Measurements from ENCODE around the gene CCDC92B. TPM values are rescaled to one million over a fixed set of nuclear protein-coding genes. Genes with fewer than 3 reads are reported as not detected.
"Not testable (repeated sequence)": the region's sequence is repeated elsewhere in the genome, so short reads cannot be mapped to it uniquely, and the experiment has no call there.

The CCDC92B gene
- total RNA-seq, 2 experiments from 2014 or later = 0.08 to 0.09 TPM

- no peak for DNase-seq
These were observed 58.2 kb downstream of the CCDC92B start for GRCh38 chr17:2691069-2691871.

GRCh38 chr17:2690165-2691068 is 59.0 kb downstream of the CCDC92B start:
- POLR2A ChIA-PET = no interaction called here
- no peaks in the 10 kb centered on the region for H3K27me3 Mint-ChIP-seq
- no peaks in the 10 kb centered on the region for H3K36me3 Mint-ChIP-seq
- H3K27ac Mint-ChIP-seq = no peak overlapping the region
- no peak for DNase-seq
- no peaks in the 10 kb centered on the region for H3K4me1 Mint-ChIP-seq
- no peak overlapping the region for H3K4me3 Mint-ChIP-seq
- ATAC-seq (ENCODE audit: low read depth) = no peak
- no peaks in the 10 kb centered on the region for H3K9me3 Mint-ChIP-seq

More at GRCh38 chr17:2691069-2691871, 58.2 kb downstream of the CCDC92B start:
- no peaks in the 10 kb centered on the region for H3K4me1 Mint-ChIP-seq
- POLR2A ChIA-PET = no interaction called here
- ATAC-seq (ENCODE audit: low read depth) = no peak
- no peak overlapping the region for H3K4me3 Mint-ChIP-seq
- H3K27ac Mint-ChIP-seq = no peak overlapping the region
- H3K9me3 Mint-ChIP-seq = no peaks in the 10 kb centered on the region
- no peaks in the 10 kb centered on the region for H3K36me3 Mint-ChIP-seq
- H3K27me3 Mint-ChIP-seq = no peaks in the 10 kb centered on the region

- Mint-ChIP-seq H3K27ac (no peak overlapping the region), H3K4me3 (no peak overlapping the region)
- POLR2A ChIA-PET = no interaction called here
These were observed 59.9 kb downstream of the CCDC92B start for GRCh38 chr17:2689411-2690164.

GRCh38 chr17:2688351-2689342 is 60.8 kb downstream of the CCDC92B start:
- peaks cover 4% of the 10 kb centered on the region for H3K36me3 Mint-ChIP-seq
- no peak overlapping the region for H3K27ac Mint-ChIP-seq
- no peaks in the 10 kb centered on the region for H3K4me1 Mint-ChIP-seq
- no peaks in the 10 kb centered on the region for H3K9me3 Mint-ChIP-seq
- no peak for ATAC-seq (ENCODE audit: low read depth)
- no peak overlapping the region for H3K4me3 Mint-ChIP-seq
- H3K27me3 Mint-ChIP-seq = no peaks in the 10 kb centered on the region
- no peak for DNase-seq
- POLR2A ChIA-PET = interaction anchor here (0.6 kb wide), 1 partner anchor 141 kb away, joined by 5 read pairs; no protein-coding TSS in a partner anchor

More at GRCh38 chr17:2689411-2690164, 59.9 kb downstream of the CCDC92B start:
- H3K9me3 Mint-ChIP-seq = no peaks in the 10 kb centered on the region
- no peak for DNase-seq
- ATAC-seq (ENCODE audit: low read depth) = no peak
- H3K27me3 Mint-ChIP-seq = no peaks in the 10 kb centered on the region
- H3K36me3 Mint-ChIP-seq = no peaks in the 10 kb centered on the region
- no peaks in the 10 kb centered on the region for H3K4me1 Mint-ChIP-seq

- no peak for DNase-seq
- Mint-ChIP-seq H3K27me3 (no peaks in the 10 kb centered on the region), H3K4me3 (no peak overlapping the region), H3K4me1 (no peaks in the 10 kb centered on the region), H3K36me3 (peaks cover 7% of the 10 kb centered on the region), H3K27ac (peak overlapping the region; percentile 34), H3K9me3 (no peaks in the 10 kb centered on the region)
- POLR2A ChIA-PET = interaction anchor here (1.1 kb wide), 1 partner anchor 23 kb away, joined by 3 read pairs; no protein-coding TSS in a partner anchor
- ATAC-seq (ENCODE audit: low read depth) = no peak
These were observed 62.4 kb downstream of the CCDC92B start for GRCh38 chr17:2687074-2687418.

- H3K27ac Mint-ChIP-seq = no peak overlapping the region
- ATAC-seq (ENCODE audit: low read depth) (no peak), DNase-seq (no peak)
- no peaks in the 10 kb centered on the region for H3K9me3 Mint-ChIP-seq
- no peak overlapping the region for H3K4me3 Mint-ChIP-seq
- no peaks in the 10 kb centered on the region for H3K4me1 Mint-ChIP-seq
- no peaks in the 10 kb centered on the region for H3K27me3 Mint-ChIP-seq
- H3K36me3 Mint-ChIP-seq = peaks cover 7% of the 10 kb centered on the region
- POLR2A ChIA-PET = no interaction called here
These were observed 63.8 kb downstream of the CCDC92B start for GRCh38 chr17:2685696-2686095.

GRCh38 chr17:2684549-2684948 is 64.9 kb downstream of the CCDC92B start:
- no peak for DNase-seq
- Mint-ChIP-seq H3K36me3 (peaks cover 15% of the 10 kb centered on the region), H3K27ac (no peak overlapping the region), H3K27me3 (no peaks in the 10 kb centered on the region), H3K4me3 (no peak overlapping the region), H3K9me3 (no peaks in the 10 kb centered on the region), H3K4me1 (no peaks in the 10 kb centered on the region)
- POLR2A ChIA-PET = no interaction called here
- no peak for ATAC-seq (ENCODE audit: low read depth)

GRCh38 chr17:2683912-2684311 is 65.5 kb downstream of the CCDC92B start:
- H3K4me3 Mint-ChIP-seq = no peak overlapping the region
- no peaks in the 10 kb centered on the region for H3K27me3 Mint-ChIP-seq
- peaks cover 21% of the 10 kb centered on the region for H3K36me3 Mint-ChIP-seq
- ATAC-seq (ENCODE audit: low read depth) = no peak
- no peaks in the 10 kb centered on the region for H3K4me1 Mint-ChIP-seq
- no peak overlapping the region for H3K27ac Mint-ChIP-seq
- POLR2A ChIA-PET = interaction anchor here (1.0 kb wide), 1 partner anchor 16 kb away, joined by 3 read pairs; no protein-coding TSS in a partner anchor
- no peaks in the 10 kb centered on the region for H3K9me3 Mint-ChIP-seq
- no peak for DNase-seq

GRCh38 chr17:2682176-2682938 is 67.1 kb downstream of the CCDC92B start:
- DNase-seq = no peak
- no peak for ATAC-seq (ENCODE audit: low read depth)
- Mint-ChIP-seq H3K27ac (no peak overlapping the region), H3K27me3 (no peaks in the 10 kb centered on the region), H3K4me1 (no peaks in the 10 kb centered on the region), H3K4me3 (no peak overlapping the region), H3K9me3 (no peaks in the 10 kb centered on the region), H3K36me3 (peaks cover 21% of the 10 kb centered on the region)
- POLR2A ChIA-PET = no interaction called here

- POLR2A ChIA-PET = no interaction called here
- Mint-ChIP-seq H3K36me3 (peaks cover 24% of the 10 kb centered on the region), H3K27ac (no peak overlapping the region), H3K27me3 (no peaks in the 10 kb centered on the region), H3K4me1 (no peaks in the 10 kb centered on the region), H3K9me3 (no peaks in the 10 kb centered on the region), H3K4me3 (no peak overlapping the region)
- no peak for ATAC-seq (ENCODE audit: low read depth)
- no peak for DNase-seq
These were observed 67.8 kb downstream of the CCDC92B start for GRCh38 chr17:2681650-2682049.

GRCh38 chr17:2680961-2681360 is 68.5 kb downstream of the CCDC92B start:
- ATAC-seq (ENCODE audit: low read depth) (no peak), DNase-seq (no peak)
- H3K27ac Mint-ChIP-seq = no peak overlapping the region
- H3K36me3 Mint-ChIP-seq = peaks cover 27% of the 10 kb centered on the region
- POLR2A ChIA-PET = no interaction called here
- no peaks in the 10 kb centered on the region for H3K27me3 Mint-ChIP-seq
- no peaks in the 10 kb centered on the region for H3K4me1 Mint-ChIP-seq
- H3K9me3 Mint-ChIP-seq = no peaks in the 10 kb centered on the region
- no peak overlapping the region for H3K4me3 Mint-ChIP-seq

GRCh38 chr17:2679247-2679646 is 70.2 kb downstream of the CCDC92B start:
- POLR2A ChIA-PET = interaction anchor here (1.8 kb wide), 1 partner anchor 31 kb away, joined by 4 read pairs; no protein-coding TSS in a partner anchor
- H3K4me1 Mint-ChIP-seq; H3K27ac Mint-ChIP-seq; ATAC-seq (ENCODE audit: low read depth); H3K9me3 Mint-ChIP-seq; DNase-seq; H3K4me3 Mint-ChIP-seq; H3K27me3 Mint-ChIP-seq: not testable (repeated sequence)
- H3K36me3 Mint-ChIP-seq = peaks cover 34% of the 10 kb centered on the region
